ENCODE results near the gene RPH3AL. TPM values are rescaled to one million over a fixed set of nuclear protein-coding genes. Genes with fewer than 3 reads are reported as not detected.

Gene RPH3AL
- total RNA-seq, 1 experiment from 2014 or later: 26.0 TPM

DNA sequence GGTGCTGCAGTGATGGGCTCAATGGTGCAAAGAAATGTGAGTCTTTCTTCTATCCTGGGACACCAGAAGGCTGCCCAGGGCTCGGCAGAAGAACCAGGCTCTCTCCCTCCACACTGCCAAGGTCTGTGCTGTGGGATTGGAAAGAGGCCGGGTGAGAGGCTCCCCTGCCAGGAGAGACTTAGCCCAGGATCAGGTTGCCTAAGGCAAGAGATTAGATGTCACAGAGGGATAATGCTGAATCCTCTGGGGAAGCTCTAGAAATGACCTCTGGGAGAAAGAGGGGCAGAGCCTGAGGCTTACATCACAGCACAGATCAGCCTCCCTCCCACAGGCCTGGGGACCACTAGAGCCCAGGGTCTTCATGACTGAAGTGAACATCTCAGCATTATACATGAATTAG, 165.5 kb downstream of the RPH3AL start:
- no peak for TF ChIP-seq EZH2 (IDR thresholded peaks at IDR 0.05; ENCODE audit: low read depth)
- TF ChIP-seq, protein P1, sequence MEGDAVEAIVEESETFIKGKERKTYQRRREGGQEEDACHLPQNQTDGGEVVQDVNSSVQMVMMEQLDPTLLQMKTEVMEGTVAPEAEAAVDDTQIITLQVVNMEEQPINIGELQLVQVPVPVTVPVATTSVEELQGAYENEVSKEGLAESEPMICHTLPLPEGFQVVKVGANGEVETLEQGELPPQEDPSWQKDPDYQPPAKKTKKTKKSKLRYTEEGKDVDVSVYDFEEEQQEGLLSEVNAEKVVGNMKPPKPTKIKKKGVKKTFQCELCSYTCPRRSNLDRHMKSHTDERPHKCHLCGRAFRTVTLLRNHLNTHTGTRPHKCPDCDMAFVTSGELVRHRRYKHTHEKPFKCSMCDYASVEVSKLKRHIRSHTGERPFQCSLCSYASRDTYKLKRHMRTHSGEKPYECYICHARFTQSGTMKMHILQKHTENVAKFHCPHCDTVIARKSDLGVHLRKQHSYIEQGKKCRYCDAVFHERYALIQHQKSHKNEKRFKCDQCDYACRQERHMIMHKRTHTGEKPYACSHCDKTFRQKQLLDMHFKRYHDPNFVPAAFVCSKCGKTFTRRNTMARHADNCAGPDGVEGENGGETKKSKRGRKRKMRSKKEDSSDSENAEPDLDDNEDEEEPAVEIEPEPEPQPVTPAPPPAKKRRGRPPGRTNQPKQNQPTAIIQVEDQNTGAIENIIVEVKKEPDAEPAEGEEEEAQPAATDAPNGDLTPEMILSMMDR (conservative IDR thresholded peaks at IDR 0.05): no peak
- Histone ChIP-seq H3K9me3 (ENCODE audit: insufficient read depth, low read depth) (no peaks in the 10 kb centered on the region), H3K4me3 (no peak overlapping the region), H3K27me3 (ENCODE audit: insufficient read depth, low read depth) (peaks cover 45% of the 10 kb centered on the region), H3K79me2 (ENCODE audit: low read depth) (no peaks in the 10 kb centered on the region), H2AFZ (no peak overlapping the region), H3K4me1 (replicated peaks; ENCODE audit: insufficient read depth) (no peaks in the 10 kb centered on the region), H4K20me1 (ENCODE audit: insufficient read depth) (no peaks in the 10 kb centered on the region), H3K36me3 (ENCODE audit: low read depth) (no peaks in the 10 kb centered on the region), H3F3A (ENCODE audit: insufficient read depth, low read depth) (no peaks in the 10 kb centered on the region), H3K27ac (no peak overlapping the region), H3K9me2 (ENCODE audit: insufficient read depth) (no peaks in the 10 kb centered on the region), H3K4me2 (no peak overlapping the region)
- intact Hi-C loops (cut with micrococcal nuclease; ENCODE audit: unreplicated experiment): no loop called here
- ChIA-PET CTCF (no interaction called here), POLR2A (ENCODE audit: unreplicated experiment) (no interaction called here)
- BruUV-seq (replicated peaks): no TSS peak
- DNase-seq: no peak

DNA sequence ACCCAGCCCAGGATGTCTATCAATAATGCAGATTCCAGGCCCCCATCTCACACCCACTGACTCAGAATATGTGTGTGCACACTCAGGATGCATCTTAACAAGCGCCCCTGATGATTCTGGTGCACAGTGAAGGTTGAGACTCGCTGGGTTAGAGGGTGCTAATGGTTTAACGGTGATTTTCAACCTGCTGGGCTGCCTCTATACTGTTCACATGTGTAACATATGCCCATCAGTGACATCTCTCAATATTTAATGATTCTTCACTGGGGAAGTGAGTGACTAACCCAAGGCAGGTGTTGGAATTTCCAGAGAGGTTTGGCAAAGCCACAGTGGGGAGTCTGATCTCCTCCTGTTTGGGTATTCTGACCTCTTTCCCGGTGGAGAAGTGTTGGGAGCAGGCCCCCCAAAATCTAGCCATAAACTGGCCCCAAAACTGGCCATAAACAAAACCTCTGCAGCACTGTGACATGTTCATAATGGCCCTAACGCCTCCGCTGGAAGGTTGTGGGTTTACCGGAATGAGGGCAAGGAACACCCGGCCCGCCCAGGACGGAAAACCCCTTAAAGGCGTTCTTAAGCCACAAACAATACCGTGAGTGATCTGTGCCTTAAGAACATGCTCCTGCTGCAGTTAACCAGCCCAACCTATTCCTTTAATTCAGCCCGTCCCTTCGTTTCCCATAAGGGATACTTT, 167.0 kb downstream of the RPH3AL start:
- Histone ChIP-seq H3K27me3 (ENCODE audit: insufficient read depth, low read depth) (peaks cover 45% of the 10 kb centered on the region), H3F3A (ENCODE audit: insufficient read depth, low read depth) (no peaks in the 10 kb centered on the region), H3K4me1 (replicated peaks; ENCODE audit: insufficient read depth) (no peaks in the 10 kb centered on the region), H3K79me2 (ENCODE audit: low read depth) (no peaks in the 10 kb centered on the region), H3K9me3 (ENCODE audit: insufficient read depth, low read depth) (no peaks in the 10 kb centered on the region), H3K4me3 (no peak overlapping the region), H3K27ac (no peak overlapping the region), H3K36me3 (ENCODE audit: low read depth) (no peaks in the 10 kb centered on the region), H3K4me2 (no peak overlapping the region), H3K9me2 (ENCODE audit: insufficient read depth) (no peaks in the 10 kb centered on the region), H4K20me1 (ENCODE audit: insufficient read depth) (no peaks in the 10 kb centered on the region), H2AFZ (no peak overlapping the region)
- ChIA-PET POLR2A (ENCODE audit: unreplicated experiment) (no interaction called here), CTCF (no interaction called here)
- intact Hi-C loops (cut with micrococcal nuclease; ENCODE audit: unreplicated experiment): no loop called here
- BruUV-seq (replicated peaks): no TSS peak
- TF ChIP-seq EZH2 (IDR thresholded peaks at IDR 0.05; ENCODE audit: low read depth): no peak
- TF ChIP-seq, protein P1 (conservative IDR thresholded peaks at IDR 0.05): no peak
- no peak for DNase-seq

DNA sequence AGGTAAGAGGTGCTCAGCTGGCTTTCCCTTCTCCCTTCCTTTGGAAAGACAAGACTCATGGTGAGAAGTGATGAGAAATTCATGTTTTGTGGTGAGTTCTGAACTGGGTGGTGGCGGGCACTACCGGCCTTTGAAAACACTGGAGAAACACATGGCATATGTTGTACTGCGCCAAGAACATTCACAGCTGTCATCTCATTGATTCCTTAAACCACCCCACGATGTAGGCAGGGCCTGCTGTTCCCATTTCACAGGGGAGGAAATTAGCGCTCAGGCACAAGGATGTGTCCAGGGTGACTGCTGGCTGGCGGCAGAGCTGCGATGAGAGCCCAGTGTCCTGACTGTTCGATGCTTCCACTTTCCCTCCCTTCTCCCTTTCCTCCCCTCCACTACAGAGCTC, 169.6 kb downstream of the RPH3AL start:
- no peak for DNase-seq
- no peaks in the 10 kb centered on the region for H3K4me1 ChIP-seq (replicated peaks; ENCODE audit: insufficient read depth)
- TF ChIP-seq, protein P1 (conservative IDR thresholded peaks at IDR 0.05): no peak
- TF ChIP-seq EZH2 (IDR thresholded peaks at IDR 0.05; ENCODE audit: low read depth): no peak
- H2AFZ ChIP-seq: no peak overlapping the region
- H3K4me3 ChIP-seq: no peak overlapping the region
- no peaks in the 10 kb centered on the region for H3K79me2 ChIP-seq (ENCODE audit: low read depth)
- H3K36me3 ChIP-seq (ENCODE audit: low read depth): no peaks in the 10 kb centered on the region
- H3K4me2 ChIP-seq: no peak overlapping the region
- no peaks in the 10 kb centered on the region for H4K20me1 ChIP-seq (ENCODE audit: insufficient read depth)
- H3K27me3 ChIP-seq (ENCODE audit: insufficient read depth, low read depth): peaks cover 51% of the 10 kb centered on the region
- no peaks in the 10 kb centered on the region for H3K9me2 ChIP-seq (ENCODE audit: insufficient read depth)
- no peaks in the 10 kb centered on the region for H3K9me3 ChIP-seq (ENCODE audit: insufficient read depth, low read depth)
- no peak overlapping the region for H3K27ac ChIP-seq
- ChIA-PET POLR2A (ENCODE audit: unreplicated experiment) (interaction anchor here (0.7 kb wide), 1 partner anchor 14 kb away, joined by 3 read pairs; no protein-coding TSS in a partner anchor), CTCF (no interaction called here)
- H3F3A ChIP-seq (ENCODE audit: insufficient read depth, low read depth): no peaks in the 10 kb centered on the region
- no TSS peak for BruUV-seq (replicated peaks)
- intact Hi-C loops (cut with micrococcal nuclease; ENCODE audit: unreplicated experiment): no loop called here
